GM19467 (cell line): ENCODE data around the gene YARS1.

Experiments used
- ATAC-seq: cut with Tn5 transposase; IDR thresholded peaks from one replicate; pipeline ENCODE4 v1.9.1; 2021; ENCODE audit warnings: mild to moderate bottlenecking, moderate library complexity; ENCODE audit not compliant: unreplicated experiment

The YARS1 gene

GRCh38 chr1:32782086-32782485 is 35.1 kb downstream of the YARS1 start:
- ATAC-seq = no peak

- ATAC-seq = no peak
Observed at GRCh38 chr1:32780628-32781234, 36.4 kb downstream of the YARS1 start.

- ATAC-seq = no peak
Observed at GRCh38 chr1:32780005-32780404, 37.2 kb downstream of the YARS1 start.

- ATAC-seq = no peak
Observed at GRCh38 chr1:32779242-32779641, 37.9 kb downstream of the YARS1 start.

GRCh38 chr1:32775640-32776337 is 41.4 kb downstream of the YARS1 start:
- ATAC-seq = no peak

- no peak for ATAC-seq
Observed at GRCh38 chr1:32774950-32775634, 42.1 kb downstream of the YARS1 start.

- no peak for ATAC-seq
Observed at GRCh38 chr1:32774464-32774808, 42.7 kb downstream of the YARS1 start.

- ATAC-seq = no peak
Observed at GRCh38 chr1:32773764-32774463, 43.2 kb downstream of the YARS1 start.

- ATAC-seq = no peak
Observed at GRCh38 chr1:32773018-32773763, 44.0 kb downstream of the YARS1 start.

GRCh38 chr1:32772281-32773017 is 44.7 kb downstream of the YARS1 start:
- ATAC-seq = no peak

- ATAC-seq = no peak
Observed at GRCh38 chr1:32771561-32772280, 45.4 kb downstream of the YARS1 start.

- ATAC-seq = no peak
Observed at GRCh38 chr1:32770741-32771548, 46.2 kb downstream of the YARS1 start.

GRCh38 chr1:32770221-32770731 is 46.9 kb downstream of the YARS1 start:
- ATAC-seq = no peak

- ATAC-seq = no peak
Observed at GRCh38 chr1:32769524-32770220, 47.5 kb downstream of the YARS1 start.

GRCh38 chr1:32768110-32768850 is 48.9 kb downstream of the YARS1 start:
- ATAC-seq = no peak

- ATAC-seq = no peak
Observed at GRCh38 chr1:32767641-32768040, 49.5 kb downstream of the YARS1 start.

GRCh38 chr1:32767156-32767555 is 50.0 kb downstream of the YARS1 start:
- no peak for ATAC-seq
